Upper lobe of left lung (tissue), 6 donors: Measurements from ENCODE around the gene SLC13A3. TPM values are rescaled to one million over a fixed set of nuclear protein-coding genes. Genes with fewer than 3 reads are reported as not detected.

Source experiments
- ATAC-seq, 2 donors: fragments of 200-7000 bp; cut with Tn5 transposase; one replicate each; pipeline ENCODE4 v1.9.1; 2022; ENCODE audit warnings: mild to moderate bottlenecking in 2 of 2, moderate library complexity in 2 of 2; ENCODE audit not compliant: low FRiP score in 2 of 2
- DNase-seq, 2 donors: peaks; one replicate each; pipeline ENCODE4 v3.0.0-alpha.2; 2019 to 2020
- H3K27ac ChIP-seq, 4 donors: fragments of 200-600 bp; sonication (generic); one replicate each; pipeline ENCODE4 v1.5.1; 2016 to 2019
- H3K27me3 ChIP-seq, 4 donors: fragments of 200-600 bp; sonication (generic); one replicate each; pipeline ENCODE4 v1.5.1; 2017 to 2019
- H3K36me3 ChIP-seq, 4 donors: fragments of 200-600 bp; sonication (generic); one replicate each; pipeline ENCODE4 v1.5.1; 2016 to 2019
- H3K4me1 ChIP-seq, 4 donors: fragments of 200-600 bp; sonication (generic); one replicate each; pipeline ENCODE4 v1.5.1; 2018 to 2019
- H3K4me3 ChIP-seq, 4 donors: fragments of 200-600 bp; sonication (generic); one replicate each; pipeline ENCODE4 v1.5.1; 2017 to 2019; ENCODE audit warnings: mild to moderate bottlenecking in 2 of 4, moderate library complexity in 1 of 4
- H3K9me3 ChIP-seq, 4 donors: fragments of 200-600 bp; sonication (generic); one replicate each; pipeline ENCODE4 v1.5.1; 2018 to 2019
- CTCF ChIP-seq, 6 experiments: fragments of 450-650 bp in 4 of 6; fragments of 200-600 bp in 2 of 6; sonication (generic) in 2 of 6; IDR thresholded peaks; one replicate each; pipeline ENCODE4 v1.5.1; 2016 to 2019; ENCODE audit warnings: antibody characterized with exemption in 6 of 6
- EP300 ChIP-seq, 4 donors: sonication (generic); formaldehyde crosslinking; IDR thresholded peaks; one replicate each; pipeline ENCODE4 v1.5.1; 2017; ENCODE audit warnings: antibody characterized with exemption in 4 of 4, control low read depth in 2 of 4
- POLR2A ChIP-seq, 4 donors: fragments of 450-650 bp; IDR thresholded peaks; one replicate each; pipeline ENCODE4 v1.5.1; 2016 to 2017; ENCODE audit warnings: antibody characterized with exemption in 4 of 4, mild to moderate bottlenecking in 2 of 4
- POLR2AphosphoS5 ChIP-seq, 2 donors: sonication (generic); formaldehyde crosslinking; IDR thresholded peaks; one replicate each; pipeline ENCODE4 v1.5.1; 2017; ENCODE audit warnings: antibody characterized with exemption in 2 of 2
- WGBS, 2 donors: methylation state at CpG; one replicate each; pipeline ENCODE4 v1.1.5; 2017 to 2018; 5-methylcytosine and 5-hydroxymethylcytosine counted together
- total RNA-seq, 6 donors: library from RNA; depleted of rRNA in 4 of 6; stranded (reverse); fragments of >200 nt in 4 of 6; gene quantifications; one replicate each; pipeline versions ENCODE4 v1.1.0 to v1.2.1, GENCODE V29; 2016 to 2021
- donor health status: DM: no; HTN: no; CAD: no; lungs with moderate emphysema.
- donor health status: DM: no; HTN: yes; CAD: no; lungs with severe emphysema.

Gene SLC13A3
- total RNA-seq, 6 donors from 2014 or later = 0.88 to 11.5 (median 1.3) TPM

GRCh38 chr20:46690219-46691106 lies 39.2 kb upstream of the SLC13A3 start:
- peak overlapping the region; percentile 93 to 95 (median 94) for H3K27ac ChIP-seq
- H3K4me1 ChIP-seq = peaks cover 21 to 30% (median 23%) of the 10 kb centered on the region in 4 donors
- H3K9me3 ChIP-seq = no peaks in the 10 kb centered on the region
- peak overlapping the region in 3 of 4 donors; percentile 73 to 96 (median 81) for H3K4me3 ChIP-seq
- DNase-seq = no peak
- WGBS, 2 donors = 49 to 50% methylated on average over 13 of the region's 13 CpGs
- H3K36me3 ChIP-seq = peaks cover 0 to 15% (median 2%) of the 10 kb centered on the region in 4 donors
- TF ChIP-seq EP300 (IDR thresholded peaks at IDR 0.05) = no peak
- no peaks in the 10 kb centered on the region for H3K27me3 ChIP-seq
- ATAC-seq = no peak

DNA sequence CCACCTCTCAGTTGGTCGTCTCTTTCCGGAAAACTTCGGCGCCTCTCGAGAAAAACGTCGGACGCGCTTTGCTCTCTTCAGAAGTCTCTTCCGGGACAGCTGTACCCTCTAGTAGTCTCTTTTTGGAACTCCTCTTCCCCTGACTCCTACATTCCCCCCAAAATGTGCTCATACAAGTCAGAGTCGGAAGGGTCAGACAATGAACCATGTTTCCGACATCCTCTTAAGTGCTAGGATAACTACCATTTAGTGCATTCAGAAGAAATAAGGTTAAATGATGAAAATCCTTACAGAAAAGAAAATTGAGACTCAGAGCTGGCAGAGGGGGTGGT lies 38.5 kb upstream of the SLC13A3 start:
- H3K27me3 ChIP-seq = no peaks in the 10 kb centered on the region
- 0 to 1% methylated on average over 12 of the region's 12 CpGs for WGBS, 2 donors
- H3K27ac ChIP-seq = peak overlapping the region; percentile 93 to 95 (median 94)
- peak overlapping the region in 3 of 4 donors; percentile 73 to 96 (median 81) for H3K4me3 ChIP-seq
- no peaks in the 10 kb centered on the region for H3K9me3 ChIP-seq
- H3K4me1 ChIP-seq = peaks cover 21 to 30% (median 23%) of the 10 kb centered on the region in 4 donors
- no peak for DNase-seq
- ATAC-seq = no peak
- H3K36me3 ChIP-seq = peaks cover 0 to 21% (median 2%) of the 10 kb centered on the region in 4 donors
- TF ChIP-seq CTCF (IDR thresholded peaks at IDR 0.05) = no peak
- no peak for TF ChIP-seq EP300 (IDR thresholded peaks at IDR 0.05)
- TF ChIP-seq POLR2AphosphoS5 (IDR thresholded peaks at IDR 0.05) = no peak
- no peak for TF ChIP-seq POLR2A (IDR thresholded peaks at IDR 0.05)

GRCh38 chr20:46689082-46689753 lies 38.0 kb upstream of the SLC13A3 start, which contains the start of gene TP53RK:
Gene TP53RK (minus strand): TSS chr20:46689444. CDS start chr20:46689414, 30 bp downstream.
- ATAC-seq (peak; percentile 98 to 100), DNase-seq (peak; percentile 94 to 99)
- TF ChIP-seq POLR2AphosphoS5 (IDR thresholded peaks at IDR 0.05) (peak; percentile 76 to 87), CTCF (IDR thresholded peaks at IDR 0.05) (peak; percentile 23 to 89 (median 80)), POLR2A (IDR thresholded peaks at IDR 0.05) (peak in 3 of 4 donors; percentile 84 to 93 (median 90)), EP300 (IDR thresholded peaks at IDR 0.05) (no peak)
- Histone ChIP-seq H3K9me3 (no peaks in the 10 kb centered on the region), H3K4me1 (peaks cover 22 to 27% (median 23%) of the 10 kb centered on the region in 4 donors), H3K36me3 (peaks cover 0 to 24% (median 2%) of the 10 kb centered on the region in 4 donors), H3K4me3 (peak within 1 kb of the TSS; percentile 54 to 96 (median 77)), H3K27me3 (no peaks in the 10 kb centered on the region), H3K27ac (peak within 1 kb of the TSS; percentile 93 to 95 (median 94))
- 0 to 1% methylated on average over 1 to 41 of the region's 71 CpGs for WGBS, 2 donors

GRCh38 chr20:46688151-46689081 lies 37.2 kb upstream of the SLC13A3 start:
- peak in 1 of 2 donors; percentile 30 for DNase-seq
- H3K27ac ChIP-seq = peak overlapping the region; percentile 93 to 95 (median 94)
- no peaks in the 10 kb centered on the region for H3K27me3 ChIP-seq
- H3K4me1 ChIP-seq = peaks cover 24 to 32% (median 28%) of the 10 kb centered on the region in 4 donors
- peak in 1 of 2 donors; percentile 4 for ATAC-seq
- TF ChIP-seq POLR2AphosphoS5 (IDR thresholded peaks at IDR 0.05) (no peak), CTCF (IDR thresholded peaks at IDR 0.05) (no peak), EP300 (IDR thresholded peaks at IDR 0.05) (no peak), POLR2A (IDR thresholded peaks at IDR 0.05) (no peak)
- H3K4me3 ChIP-seq = peak overlapping the region; percentile 54 to 96 (median 77)
- WGBS, 2 donors = 17 to 19% methylated on average over 19 to 20 of the region's 20 CpGs
- no peaks in the 10 kb centered on the region for H3K9me3 ChIP-seq
- peaks cover 0 to 24% (median 2%) of the 10 kb centered on the region in 4 donors for H3K36me3 ChIP-seq
